HepG2 (cell line): ENCODE measurements around the gene AMDHD1. TPM values are rescaled to one million over a fixed set of nuclear protein-coding genes. Genes with fewer than 3 reads are reported as not detected.
A peak's percentile ranks its signal among the peaks of the same experiment; 100 is the strongest.

Experiments used
- AHR ChIP-seq: IDR thresholded peaks from 2 replicates; pipeline ENCODE4 v1.6.1; 2018; ENCODE audit warnings: missing genetic modification reagents, missing compliant biosample characterization
- GPN1 ChIP-seq: sonication (generic); formaldehyde crosslinking; IDR thresholded peaks from 2 replicates; pipeline ENCODE4 v1.5.1; 2020; ENCODE audit warnings: missing genetic modification reagents, borderline replicate concordance
- HMG20A ChIP-seq: IDR thresholded peaks from 2 replicates; pipeline ENCODE4 v1.6.1; 2016; ENCODE audit warnings: borderline replicate concordance
- HNRNPUL1 ChIP-seq: fragments of 200-400 bp; formaldehyde crosslinking; IDR thresholded peaks from 2 replicates; pipeline ENCODE4 v1.6.1; 2017; ENCODE audit warnings: low read depth, mild to moderate bottlenecking, low read length, moderate library complexity
- HOXA5 ChIP-seq: sonication (generic); formaldehyde crosslinking; IDR thresholded peaks from 2 replicates; pipeline ENCODE4 v1.4.0; 2020; ENCODE audit warnings: missing genetic modification reagents
- HOXA7 ChIP-seq: sonication (generic); formaldehyde crosslinking; IDR thresholded peaks from 2 replicates; pipeline ENCODE4 v1.8.1; 2022; ENCODE audit warnings: mild to moderate bottlenecking, missing genetic modification reagents, moderate library complexity
- JARID2 ChIP-seq: sonication (generic); formaldehyde crosslinking; IDR thresholded peaks from 2 replicates; pipeline ENCODE4 v1.8.1; 2023; ENCODE audit warnings: missing genetic modification reagents, inconsistent platforms; ENCODE audit not compliant: insufficient replicate concordance
- MEF2D ChIP-seq: sonication (generic); formaldehyde crosslinking; IDR thresholded peaks from 2 replicates; pipeline ENCODE4 v1.5.1; 2020; ENCODE audit warnings: mild to moderate bottlenecking, missing genetic modification reagents
- NR2F1 ChIP-seq, 2 experiments: fragments of 450-650 bp in 1 of 2; formaldehyde crosslinking in 1 of 2; IDR thresholded peaks; 2 replicates each; pipeline versions ENCODE4 v1.5.0 to v1.6.1; 2016 to 2020; ENCODE audit warnings: mild to moderate bottlenecking in 1 of 2, missing compliant biosample characterization in 1 of 2, missing genetic modification reagents in 1 of 2, moderate library complexity in 1 of 2
- SAP130 ChIP-seq: IDR thresholded peaks from 2 replicates; pipeline ENCODE4 v1.6.1; 2016; ENCODE audit warnings: low read depth
- SOX6 ChIP-seq, 2 experiments: fragments of 450-650 bp in 1 of 2; sonication (generic) in 1 of 2; formaldehyde crosslinking in 1 of 2; IDR thresholded peaks; 2 replicates each; pipeline versions ENCODE4 v1.4.0 to v1.6.1; 2017 to 2020; ENCODE audit warnings: antibody characterized with exemption in 1 of 2, mild to moderate bottlenecking in 1 of 2, missing genetic modification reagents in 1 of 2
- SP1 ChIP-seq, 2 experiments: fragments of 450-650 bp in 1 of 2; sonication (generic) in 1 of 2; formaldehyde crosslinking in 1 of 2; IDR thresholded peaks; 2 replicates each; pipeline versions ENCODE4 v1.4.0 to v1.6.1; 2016 to 2020; ENCODE audit warnings: missing genetic modification reagents in 1 of 2
- ZBTB7B ChIP-seq: sonication (generic); formaldehyde crosslinking; IDR thresholded peaks from 2 replicates; pipeline ENCODE4 v1.4.0; 2020; ENCODE audit warnings: missing genetic modification reagents
- ZFY ChIP-seq: sonication (generic); formaldehyde crosslinking; IDR thresholded peaks from 2 replicates; pipeline ENCODE4 v1.4.0; 2020; ENCODE audit warnings: missing genetic modification reagents
- ZNF205 ChIP-seq: IDR thresholded peaks from 2 replicates; pipeline ENCODE4 v1.6.1; 2018; ENCODE audit warnings: missing biosample characterization, missing genetic modification reagents
- ZNF549 ChIP-seq: sonication (generic); formaldehyde crosslinking; IDR thresholded peaks from 2 replicates; pipeline ENCODE4 v1.5.0; 2020; ENCODE audit warnings: missing genetic modification reagents
- polyA plus RNA-seq, 8 experiments: library from polyadenylated mRNA; depleted of rRNA in 3 of 8; stranded (reverse) in 7 of 8; unstranded in 1 of 8; fragments of >200 nt; fragmentation: Illumina TruSeq in 4 of 8; extraction: Trizol in 4 of 8; gene quantifications; 2 replicates each; pipeline versions ENCODE4 v1.2.1 to v1.2.3, GENCODE V29; 2011 to 2016; ENCODE audit warnings: low read depth in 4 of 8, missing spikeins in 1 of 8, mixed read lengths in 1 of 8; ENCODE audit not compliant: insufficient read depth in 1 of 8
- total RNA-seq, 5 experiments: library from RNA; depleted of rRNA; stranded (reverse); fragments of >200 nt; fragmentation: Illumina TruSeq; extraction: Trizol; gene quantifications; 2 replicates each; pipeline ENCODE4 v1.2.3, GENCODE V29; 2016; ENCODE audit warnings: low read depth in 1 of 5
- TF ChIP-seq, protein P1 (sequence below): IDR thresholded peaks from 2 replicates; pipeline ENCODE4 v1.6.1; 2016; ENCODE audit warnings: low read depth, missing genetic modification reagents, missing compliant biosample characterization
- TF ChIP-seq, protein P2 (sequence below): sonication (generic); formaldehyde crosslinking; IDR thresholded peaks from 2 replicates; pipeline ENCODE4 v1.4.0; 2020; ENCODE audit warnings: missing genetic modification reagents
- TF ChIP-seq, protein P3 (sequence below): conservative IDR thresholded peaks from 2 replicates; pipeline ENCODE4 v1.6.1; 2018; ENCODE audit warnings: missing genetic modification reagents
- TF ChIP-seq, protein P4 (sequence below): sonication (generic); formaldehyde crosslinking; IDR thresholded peaks from 2 replicates; pipeline ENCODE4 v1.8.1; 2023; ENCODE audit warnings: mild to moderate bottlenecking, missing genetic modification reagents
- TF ChIP-seq, protein P5 (sequence below): sonication (generic); formaldehyde crosslinking; IDR thresholded peaks from 2 replicates; pipeline ENCODE4 v1.5.0; 2020; ENCODE audit warnings: mild to moderate bottlenecking, missing genetic modification reagents, moderate library complexity

Gene AMDHD1
- total and polyA plus RNA-seq, 2 of the 13 experiments (the other 11 are each of a cell fraction or from before 2014, with no cell fraction given): 6.5 to 29.6 TPM

DNA sequence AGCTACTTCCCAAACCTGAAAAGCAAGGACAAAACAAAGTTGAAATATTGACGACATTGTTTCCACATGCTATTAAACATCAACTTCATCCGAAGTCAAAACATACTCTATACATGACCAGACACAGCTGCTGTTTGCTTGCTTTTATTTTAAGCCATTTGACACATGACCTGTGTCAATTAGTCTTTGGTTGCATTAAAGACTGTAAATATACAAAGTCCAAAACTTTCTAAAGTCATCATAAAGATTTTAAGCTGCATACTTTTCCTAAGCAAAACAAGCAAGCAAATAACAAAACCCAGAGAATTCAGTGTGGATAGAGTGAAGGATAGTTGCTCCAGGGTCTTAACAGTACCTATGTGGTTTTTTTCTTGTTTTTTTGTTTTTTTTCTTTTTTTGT lies 31.2 kb downstream of the AMDHD1 start (continued):
- TF ChIP-seq, protein P1, sequence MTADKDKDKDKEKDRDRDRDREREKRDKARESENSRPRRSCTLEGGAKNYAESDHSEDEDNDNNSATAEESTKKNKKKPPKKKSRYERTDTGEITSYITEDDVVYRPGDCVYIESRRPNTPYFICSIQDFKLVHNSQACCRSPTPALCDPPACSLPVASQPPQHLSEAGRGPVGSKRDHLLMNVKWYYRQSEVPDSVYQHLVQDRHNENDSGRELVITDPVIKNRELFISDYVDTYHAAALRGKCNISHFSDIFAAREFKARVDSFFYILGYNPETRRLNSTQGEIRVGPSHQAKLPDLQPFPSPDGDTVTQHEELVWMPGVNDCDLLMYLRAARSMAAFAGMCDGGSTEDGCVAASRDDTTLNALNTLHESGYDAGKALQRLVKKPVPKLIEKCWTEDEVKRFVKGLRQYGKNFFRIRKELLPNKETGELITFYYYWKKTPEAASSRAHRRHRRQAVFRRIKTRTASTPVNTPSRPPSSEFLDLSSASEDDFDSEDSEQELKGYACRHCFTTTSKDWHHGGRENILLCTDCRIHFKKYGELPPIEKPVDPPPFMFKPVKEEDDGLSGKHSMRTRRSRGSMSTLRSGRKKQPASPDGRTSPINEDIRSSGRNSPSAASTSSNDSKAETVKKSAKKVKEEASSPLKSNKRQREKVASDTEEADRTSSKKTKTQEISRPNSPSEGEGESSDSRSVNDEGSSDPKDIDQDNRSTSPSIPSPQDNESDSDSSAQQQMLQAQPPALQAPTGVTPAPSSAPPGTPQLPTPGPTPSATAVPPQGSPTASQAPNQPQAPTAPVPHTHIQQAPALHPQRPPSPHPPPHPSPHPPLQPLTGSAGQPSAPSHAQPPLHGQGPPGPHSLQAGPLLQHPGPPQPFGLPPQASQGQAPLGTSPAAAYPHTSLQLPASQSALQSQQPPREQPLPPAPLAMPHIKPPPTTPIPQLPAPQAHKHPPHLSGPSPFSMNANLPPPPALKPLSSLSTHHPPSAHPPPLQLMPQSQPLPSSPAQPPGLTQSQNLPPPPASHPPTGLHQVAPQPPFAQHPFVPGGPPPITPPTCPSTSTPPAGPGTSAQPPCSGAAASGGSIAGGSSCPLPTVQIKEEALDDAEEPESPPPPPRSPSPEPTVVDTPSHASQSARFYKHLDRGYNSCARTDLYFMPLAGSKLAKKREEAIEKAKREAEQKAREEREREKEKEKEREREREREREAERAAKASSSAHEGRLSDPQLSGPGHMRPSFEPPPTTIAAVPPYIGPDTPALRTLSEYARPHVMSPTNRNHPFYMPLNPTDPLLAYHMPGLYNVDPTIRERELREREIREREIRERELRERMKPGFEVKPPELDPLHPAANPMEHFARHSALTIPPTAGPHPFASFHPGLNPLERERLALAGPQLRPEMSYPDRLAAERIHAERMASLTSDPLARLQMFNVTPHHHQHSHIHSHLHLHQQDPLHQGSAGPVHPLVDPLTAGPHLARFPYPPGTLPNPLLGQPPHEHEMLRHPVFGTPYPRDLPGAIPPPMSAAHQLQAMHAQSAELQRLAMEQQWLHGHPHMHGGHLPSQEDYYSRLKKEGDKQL (CRISPR knock-in tag): peak; percentile 96
- no peak for TF ChIP-seq ZNF549 (CRISPR knock-in tag)
- peak; percentile 99 for TF ChIP-seq MEF2D (CRISPR knock-in tag)
- TF ChIP-seq ZFY (CRISPR knock-in tag): no peak
- TF ChIP-seq HMG20A (CRISPR knock-in tag): peak; percentile 97
- TF ChIP-seq, protein P2, sequence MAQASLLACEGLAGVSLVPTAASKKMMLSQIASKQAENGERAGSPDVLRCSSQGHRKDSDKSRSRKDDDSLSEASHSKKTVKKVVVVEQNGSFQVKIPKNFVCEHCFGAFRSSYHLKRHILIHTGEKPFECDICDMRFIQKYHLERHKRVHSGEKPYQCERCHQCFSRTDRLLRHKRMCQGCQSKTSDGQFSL: no peak
- no peak for TF ChIP-seq GPN1
- TF ChIP-seq SOX6 (IDR thresholded peaks at IDR 0.05): no peak
- TF ChIP-seq SOX6 (CRISPR knock-in tag; IDR thresholded peaks at IDR 0.05): peak; percentile 97
- 0 out of 2 replicates have a peak, but pooled peaks have one; percentile 43 for TF ChIP-seq HOXA5 (CRISPR knock-in tag)
- TF ChIP-seq, protein P3, sequence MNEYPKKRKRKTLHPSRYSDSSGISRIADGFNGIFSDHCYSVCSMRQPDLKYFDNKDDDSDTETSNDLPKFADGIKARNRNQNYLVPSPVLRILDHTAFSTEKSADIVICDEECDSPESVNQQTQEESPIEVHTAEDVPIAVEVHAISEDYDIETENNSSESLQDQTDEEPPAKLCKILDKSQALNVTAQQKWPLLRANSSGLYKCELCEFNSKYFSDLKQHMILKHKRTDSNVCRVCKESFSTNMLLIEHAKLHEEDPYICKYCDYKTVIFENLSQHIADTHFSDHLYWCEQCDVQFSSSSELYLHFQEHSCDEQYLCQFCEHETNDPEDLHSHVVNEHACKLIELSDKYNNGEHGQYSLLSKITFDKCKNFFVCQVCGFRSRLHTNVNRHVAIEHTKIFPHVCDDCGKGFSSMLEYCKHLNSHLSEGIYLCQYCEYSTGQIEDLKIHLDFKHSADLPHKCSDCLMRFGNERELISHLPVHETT: no peak
- TF ChIP-seq ZNF205 (CRISPR knock-in tag): peak; percentile 81
- TF ChIP-seq JARID2 (CRISPR knock-in tag): no peak
- TF ChIP-seq, protein P4, sequence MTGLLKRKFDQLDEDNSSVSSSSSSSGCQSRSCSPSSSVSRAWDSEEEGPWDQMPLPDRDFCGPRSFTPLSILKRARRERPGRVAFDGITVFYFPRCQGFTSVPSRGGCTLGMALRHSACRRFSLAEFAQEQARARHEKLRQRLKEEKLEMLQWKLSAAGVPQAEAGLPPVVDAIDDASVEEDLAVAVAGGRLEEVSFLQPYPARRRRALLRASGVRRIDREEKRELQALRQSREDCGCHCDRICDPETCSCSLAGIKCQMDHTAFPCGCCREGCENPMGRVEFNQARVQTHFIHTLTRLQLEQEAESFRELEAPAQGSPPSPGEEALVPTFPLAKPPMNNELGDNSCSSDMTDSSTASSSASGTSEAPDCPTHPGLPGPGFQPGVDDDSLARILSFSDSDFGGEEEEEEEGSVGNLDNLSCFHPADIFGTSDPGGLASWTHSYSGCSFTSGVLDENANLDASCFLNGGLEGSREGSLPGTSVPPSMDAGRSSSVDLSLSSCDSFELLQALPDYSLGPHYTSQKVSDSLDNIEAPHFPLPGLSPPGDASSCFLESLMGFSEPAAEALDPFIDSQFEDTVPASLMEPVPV (CRISPR knock-in tag): 0 out of 2 replicates have a peak, but pooled peaks have one; percentile 43
- TF ChIP-seq SAP130 (CRISPR knock-in tag): peak; percentile 85
- TF ChIP-seq, protein P5, sequence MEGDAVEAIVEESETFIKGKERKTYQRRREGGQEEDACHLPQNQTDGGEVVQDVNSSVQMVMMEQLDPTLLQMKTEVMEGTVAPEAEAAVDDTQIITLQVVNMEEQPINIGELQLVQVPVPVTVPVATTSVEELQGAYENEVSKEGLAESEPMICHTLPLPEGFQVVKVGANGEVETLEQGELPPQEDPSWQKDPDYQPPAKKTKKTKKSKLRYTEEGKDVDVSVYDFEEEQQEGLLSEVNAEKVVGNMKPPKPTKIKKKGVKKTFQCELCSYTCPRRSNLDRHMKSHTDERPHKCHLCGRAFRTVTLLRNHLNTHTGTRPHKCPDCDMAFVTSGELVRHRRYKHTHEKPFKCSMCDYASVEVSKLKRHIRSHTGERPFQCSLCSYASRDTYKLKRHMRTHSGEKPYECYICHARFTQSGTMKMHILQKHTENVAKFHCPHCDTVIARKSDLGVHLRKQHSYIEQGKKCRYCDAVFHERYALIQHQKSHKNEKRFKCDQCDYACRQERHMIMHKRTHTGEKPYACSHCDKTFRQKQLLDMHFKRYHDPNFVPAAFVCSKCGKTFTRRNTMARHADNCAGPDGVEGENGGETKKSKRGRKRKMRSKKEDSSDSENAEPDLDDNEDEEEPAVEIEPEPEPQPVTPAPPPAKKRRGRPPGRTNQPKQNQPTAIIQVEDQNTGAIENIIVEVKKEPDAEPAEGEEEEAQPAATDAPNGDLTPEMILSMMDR: no peak
- no peak for TF ChIP-seq SP1 (IDR thresholded peaks at IDR 0.05)
- no peak for TF ChIP-seq SP1 (CRISPR knock-in tag; IDR thresholded peaks at IDR 0.05)
- TF ChIP-seq HNRNPUL1: no peak
- TF ChIP-seq AHR (CRISPR knock-in tag): no peak
- TF ChIP-seq ZBTB7B: 0 out of 2 replicates have a peak, but pooled peaks have one; percentile 18
- TF ChIP-seq NR2F1 (CRISPR knock-in tag; IDR thresholded peaks at IDR 0.05): peak; percentile 82 to 96
- TF ChIP-seq HOXA7: no peak
